HG03159 (cell line): ENCODE results near the gene RPL3.

Source experiments
- ATAC-seq: cut with Tn5 transposase; IDR thresholded peaks from one replicate; pipeline ENCODE4 v1.9.1; 2021; ENCODE audit warnings: mild to moderate bottlenecking, moderate library complexity; ENCODE audit not compliant: unreplicated experiment

The RPL3 gene

GRCh38 chr22:39317775-39318506, 1.5 kb downstream of the RPL3 start:
- no peak for ATAC-seq

DNA sequence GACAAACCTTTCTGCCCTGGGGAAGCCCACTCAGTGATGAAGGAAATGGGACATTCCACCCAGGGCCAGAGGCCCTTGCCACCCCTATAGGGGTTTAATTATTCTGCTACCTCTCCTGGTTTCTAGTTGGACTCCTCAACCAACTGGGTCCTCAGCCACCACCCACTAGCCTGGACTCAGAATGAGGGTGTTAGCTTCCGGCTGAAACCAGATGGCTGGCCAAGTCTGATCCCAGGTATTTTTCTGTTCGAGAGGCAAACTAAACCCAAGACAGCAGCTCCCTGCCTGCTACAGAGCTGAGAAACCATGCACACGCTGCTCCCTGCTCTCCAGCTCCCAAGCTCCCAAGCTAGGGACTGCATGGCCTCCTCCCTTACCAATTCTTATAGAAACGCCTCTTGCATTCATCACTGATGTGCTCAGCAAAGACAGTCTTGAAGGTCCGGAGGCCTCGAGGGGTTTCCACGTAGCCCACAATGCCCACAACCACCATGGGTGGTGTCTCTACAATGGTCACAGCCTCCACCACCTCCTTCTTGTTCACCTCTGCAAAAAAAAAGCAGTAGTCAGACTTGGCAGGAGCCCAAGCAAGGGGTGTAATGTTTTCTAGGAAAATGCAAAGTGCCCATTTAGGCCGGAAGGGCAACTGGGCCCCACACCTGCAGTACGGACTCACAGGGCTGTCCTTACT, 2.2 kb downstream of the RPL3 start:
- no peak for ATAC-seq

GRCh38 chr22:39316440-39317083, 2.9 kb downstream of the RPL3 start:
- ATAC-seq = no peak

- no peak for ATAC-seq
Observed at GRCh38 chr22:39315389-39315788, 4.0 kb downstream of the RPL3 start.

DNA sequence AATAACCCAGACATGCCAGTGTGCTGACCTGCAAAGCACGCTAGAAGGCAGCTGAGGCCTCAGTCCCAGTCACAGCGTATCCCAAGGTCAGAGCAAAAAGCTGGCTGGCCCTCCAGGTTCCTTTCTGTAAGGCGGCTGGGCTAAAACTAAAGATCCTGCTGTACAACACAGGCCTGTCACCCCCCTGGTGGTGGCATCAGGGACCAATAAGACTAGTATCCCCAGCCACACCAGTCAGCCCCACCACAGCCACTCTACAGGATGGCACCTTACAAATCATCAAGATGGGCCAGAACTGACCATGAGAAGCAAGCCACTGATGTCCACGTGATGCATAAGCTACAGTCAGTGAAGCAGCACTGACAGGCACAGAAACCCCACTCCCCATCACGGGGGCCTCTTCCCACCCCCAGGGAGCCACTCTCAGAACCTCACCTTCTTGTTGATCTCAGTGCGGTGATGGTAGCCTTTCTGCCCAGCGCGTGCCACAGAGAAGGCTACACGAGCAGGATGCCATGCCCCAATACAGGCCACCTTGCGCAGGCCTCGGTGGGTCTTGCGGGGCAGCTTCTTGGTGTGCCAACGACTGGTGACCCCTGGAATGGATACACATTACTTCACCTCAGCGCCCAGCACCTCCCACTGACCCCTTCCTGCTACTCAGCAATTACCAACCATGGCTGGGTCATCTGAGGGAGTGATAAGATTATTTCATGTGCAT, 5.0 kb downstream of the RPL3 start:
- no peak for ATAC-seq

- no peak for ATAC-seq
Observed at GRCh38 chr22:39313258-39314001, 6.0 kb downstream of the RPL3 start.

DNA sequence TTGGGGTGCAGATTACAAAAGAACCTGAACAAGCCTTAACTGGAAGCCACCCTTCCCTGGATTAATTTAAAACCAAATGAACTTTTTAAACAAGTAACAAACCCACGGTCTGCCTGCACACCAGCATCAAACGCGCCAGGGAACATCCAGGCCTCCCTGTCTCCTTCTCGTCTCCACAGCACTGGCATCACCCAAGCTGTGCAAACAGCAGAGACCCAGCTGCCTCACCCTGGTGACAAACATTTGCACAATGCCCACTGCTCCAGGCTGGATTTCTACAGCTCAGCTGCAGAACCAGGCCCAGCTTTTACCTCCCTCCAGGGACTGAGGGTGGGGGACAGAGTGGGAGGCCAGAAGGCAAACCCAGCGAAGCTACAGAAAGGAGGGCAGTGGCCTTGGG, 7.0 kb downstream of the RPL3 start:
- ATAC-seq = no peak

DNA sequence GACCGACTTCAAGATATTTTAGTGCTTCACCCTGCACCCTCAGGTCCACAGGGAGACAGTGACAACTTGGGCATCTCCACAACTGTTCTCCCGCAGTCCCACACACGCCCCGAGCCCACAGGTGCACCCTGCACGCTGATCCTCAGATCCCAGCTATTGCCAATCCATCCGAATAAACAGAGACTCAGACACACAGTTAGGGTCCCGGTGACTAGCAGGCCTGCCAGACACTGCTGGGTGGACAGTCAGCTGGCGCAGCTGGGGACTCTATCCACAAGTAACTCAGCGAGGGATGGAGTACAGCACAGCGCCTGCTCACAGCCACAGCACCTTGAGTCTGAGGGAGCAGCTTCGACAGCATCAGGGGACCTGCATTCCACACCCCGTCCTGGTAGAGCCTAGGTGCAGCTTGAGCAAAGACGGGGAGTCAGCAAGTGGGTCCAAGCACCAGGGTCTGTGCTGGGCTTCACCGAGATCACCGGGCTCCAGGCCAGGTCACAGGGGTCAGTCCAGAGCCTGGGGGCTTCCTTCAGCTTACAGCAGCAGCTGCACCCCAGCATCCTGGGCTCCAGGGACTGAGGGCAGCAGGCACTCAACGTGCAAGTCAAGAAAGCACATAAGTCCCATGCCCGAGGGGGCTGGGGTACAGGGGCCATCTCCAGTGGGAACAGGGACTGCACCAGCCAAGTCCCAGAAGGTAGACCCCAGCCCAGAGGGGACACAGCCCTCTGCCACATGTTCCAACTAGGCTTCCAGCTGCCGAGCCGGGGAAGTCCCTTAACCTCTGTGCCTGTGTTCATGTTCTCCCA, 7.6 kb downstream of the RPL3 start:
- no peak for ATAC-seq

DNA sequence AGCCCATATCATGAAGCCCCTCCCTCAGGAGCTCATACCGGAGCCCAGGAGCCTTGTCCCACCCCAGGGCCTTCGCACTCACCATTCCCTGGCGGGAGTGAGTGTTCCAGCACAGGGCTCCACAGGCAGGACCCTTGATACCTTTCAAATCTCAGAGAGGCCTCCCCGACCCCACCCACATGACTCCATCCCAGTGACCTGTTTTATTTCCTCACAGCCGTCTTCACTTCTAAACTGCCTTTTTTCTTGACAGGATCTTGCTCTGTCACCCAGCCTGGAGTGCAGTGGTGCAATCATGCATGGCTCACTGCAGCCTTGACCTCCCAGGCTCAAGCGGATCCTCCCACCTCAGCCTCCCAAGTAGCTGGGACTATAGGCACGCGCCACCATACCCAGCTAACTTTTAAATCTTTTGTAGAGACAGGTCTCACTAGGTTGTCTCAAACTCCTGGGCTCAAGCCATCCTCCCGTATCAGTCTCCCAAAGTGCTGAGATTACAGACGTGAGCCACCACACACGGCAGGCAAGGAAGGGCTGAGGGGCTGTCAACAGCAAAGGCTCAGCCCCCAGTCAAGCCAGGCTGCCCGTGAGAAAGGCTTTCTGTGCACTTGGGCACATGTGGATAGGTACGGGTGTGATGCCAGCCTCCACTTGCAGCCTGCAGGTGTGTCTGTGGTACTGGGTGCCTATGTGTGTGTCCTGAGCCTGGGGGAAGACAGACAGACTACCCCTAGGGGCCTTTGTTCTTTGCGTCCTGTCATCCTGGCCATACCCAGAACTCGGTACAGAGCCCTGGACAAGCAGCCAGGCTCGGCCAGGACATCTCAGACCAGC, 9.3 kb downstream of the RPL3 start:
- no peak for ATAC-seq

DNA sequence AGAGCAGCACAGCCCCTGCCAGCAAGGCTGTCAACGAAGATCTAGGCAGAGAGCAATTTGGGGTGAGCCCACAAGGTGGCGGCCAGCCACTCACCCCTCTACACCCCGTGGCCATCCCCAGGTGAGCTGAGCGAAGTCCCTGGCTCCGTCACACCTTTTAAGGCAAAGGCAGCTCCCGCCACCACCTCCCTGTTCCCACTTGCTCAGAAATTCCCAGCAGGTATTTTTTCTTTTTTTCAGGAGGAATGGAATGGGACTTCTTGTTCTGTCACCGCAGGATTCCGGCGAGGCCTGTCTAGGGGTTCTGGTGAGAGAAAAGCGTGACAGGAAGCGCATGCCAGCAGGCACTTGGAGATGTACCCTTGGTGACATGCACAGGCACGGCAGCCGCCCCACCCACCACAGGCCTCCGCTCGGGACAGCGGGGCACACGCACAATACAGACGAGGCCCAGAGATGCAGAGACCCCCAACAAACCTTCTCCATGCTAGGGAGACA, 10.0 kb downstream of the RPL3 start:
- ATAC-seq = no peak

DNA sequence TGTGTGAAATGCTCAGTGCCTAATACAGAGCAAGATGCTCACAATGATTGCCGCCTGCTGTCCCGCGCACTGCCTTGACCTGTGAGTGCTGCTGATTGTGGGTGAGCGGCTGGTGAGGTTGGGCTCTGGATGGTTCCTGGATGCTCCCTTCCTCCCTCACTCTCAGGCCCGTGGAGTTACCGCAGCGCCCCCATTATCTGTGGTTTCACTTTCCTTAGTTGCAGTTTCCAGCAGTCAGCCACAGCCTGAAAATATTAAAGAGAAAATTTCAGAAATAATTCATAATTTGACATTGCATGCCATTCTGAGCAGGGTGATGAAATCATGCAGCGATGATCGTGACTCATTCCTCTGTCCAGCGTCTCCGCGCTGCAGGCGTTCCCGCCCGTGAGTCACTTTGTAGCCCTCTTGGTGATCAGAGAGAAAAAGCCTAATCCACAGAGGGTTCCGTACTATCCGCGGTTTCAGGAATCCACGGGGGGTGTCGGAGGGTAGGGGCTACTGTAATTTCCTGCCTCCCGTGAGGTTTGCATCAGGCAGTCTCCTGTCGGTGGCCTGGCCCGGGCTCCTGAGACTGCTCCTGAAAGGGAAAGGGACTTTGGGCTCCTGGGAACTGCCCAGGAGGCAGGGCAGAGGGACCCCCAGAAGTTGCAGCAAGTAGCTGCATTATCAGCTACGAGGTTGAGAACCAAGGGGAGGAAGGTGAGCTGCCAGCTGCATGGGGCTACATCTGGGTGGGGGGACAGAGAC, 10.6 kb downstream of the RPL3 start:
- no peak for ATAC-seq

- no peak for ATAC-seq
Observed at GRCh38 chr22:39306456-39307361, 12.7 kb downstream of the RPL3 start.

GRCh38 chr22:39303892-39304671, 15.3 kb downstream of the RPL3 start:
- ATAC-seq = no peak

DNA sequence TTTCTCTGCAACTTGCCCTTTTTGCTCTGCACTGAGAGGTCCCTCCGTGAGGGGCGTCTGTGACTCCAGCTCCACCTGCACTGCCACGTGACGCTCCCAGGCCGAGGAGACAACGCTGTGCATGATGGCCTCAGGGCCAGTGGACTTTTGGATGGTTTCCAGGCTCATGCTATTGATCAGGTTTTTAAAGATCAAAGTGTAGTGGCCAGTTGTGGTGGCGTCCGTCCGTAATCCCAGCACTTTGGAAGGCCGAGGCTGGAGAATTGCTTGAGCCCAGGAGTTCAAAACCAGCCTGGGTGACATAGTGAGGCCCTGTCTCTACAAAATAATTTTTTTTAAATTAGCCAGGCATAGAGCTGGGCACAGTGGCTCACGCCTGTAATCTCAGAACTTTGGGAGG, 16.1 kb downstream of the RPL3 start:
- no peak for ATAC-seq

DNA sequence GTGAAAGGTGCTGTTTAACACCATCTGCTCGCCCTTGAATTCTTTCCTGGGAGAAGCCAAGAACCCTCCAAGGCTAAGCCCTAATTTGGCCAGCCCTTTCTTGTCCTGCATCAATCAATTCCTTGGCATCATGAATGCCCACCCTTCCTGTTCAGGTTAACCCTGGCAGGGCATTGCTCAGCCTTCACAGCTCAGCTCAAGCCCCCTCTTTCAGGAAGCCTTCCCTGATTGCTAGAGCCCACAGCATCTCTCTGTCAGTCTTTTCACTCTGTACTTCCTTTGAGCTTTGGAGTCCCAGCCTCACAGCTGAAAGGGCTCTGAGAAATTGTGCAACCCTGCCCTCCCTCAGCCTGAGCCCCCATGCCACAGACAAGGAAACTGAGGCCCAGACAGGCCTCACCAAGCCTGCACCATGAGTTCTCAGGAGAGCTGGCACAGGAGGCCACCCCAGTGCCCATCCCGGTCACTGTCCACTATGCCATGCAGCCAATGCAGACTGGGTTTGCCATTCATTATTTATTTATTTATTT, 16.9 kb downstream of the RPL3 start:
- ATAC-seq = no peak

DNA sequence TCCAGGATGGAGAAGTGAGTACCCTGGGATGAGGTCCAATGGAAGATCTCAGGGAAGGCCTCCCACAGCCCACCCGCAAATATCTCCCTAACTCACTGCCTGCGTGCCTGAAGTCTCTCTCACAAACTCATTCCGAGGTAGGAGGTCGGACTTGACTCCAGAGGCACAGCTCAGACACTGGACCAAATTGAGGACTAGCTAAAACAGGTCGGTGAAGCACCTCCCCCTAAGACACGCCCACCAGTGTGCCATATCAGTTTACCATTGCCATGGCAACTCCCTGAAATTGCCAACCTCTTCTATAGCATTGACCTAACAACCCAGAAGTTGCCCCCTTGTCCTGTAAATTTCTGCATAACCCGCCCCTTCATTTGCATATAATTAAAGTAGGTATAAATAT, 17.5 kb downstream of the RPL3 start:
- no peak for ATAC-seq
